ENCODE data around the gene TIMM23.

GRCh38 chr10:46017733-46018132, 45.4 kb downstream of the TIMM23 start:
- no peak for TF ChIP-seq CTCF (IDR thresholded peaks at IDR 0.05)
- no peak for TF ChIP-seq POLR2A (IDR thresholded peaks at IDR 0.05)

Data from body of pancreas (tissue), 4 donors.